NCI-H82 treated with DMSO at 0.1 percent for 48 hours (cell line): ENCODE results near the gene C11orf98.

Experiments used
- DNase-seq: peaks from one replicate; lab custom pipeline; 2025; ENCODE audit not compliant: unreplicated experiment; lab: John Stamatoyannopoulos, UW

The C11orf98 gene

GRCh38 chr11:62613291-62613778 lies 51.7 kb downstream of the C11orf98 start:
- no peak for DNase-seq
